Stomach (tissue), 9 donors: ENCODE data around the gene LHX4. TPM values are rescaled to one million over a fixed set of nuclear protein-coding genes. Genes with fewer than 3 reads are reported as not detected.
"Not testable (repeated sequence)": the region's sequence is repeated elsewhere in the genome, so short reads cannot be mapped to it uniquely, and the experiment has no call there.

ENCODE experiments used
- DNase-seq, 2 donors: peaks; one replicate each; pipeline versions ENCODE4 v3.0.0 to v3.0.0-alpha.2; 2013 to 2019
- H3K27ac ChIP-seq, 5 donors: fragments of 200-600 bp in 4 of 5; sonication (generic) in 4 of 5; one replicate each; pipeline ENCODE4 v1.5.1; 2013 to 2019; ENCODE audit warnings: mild to moderate bottlenecking in 1 of 5, moderate library complexity in 1 of 5
- H3K27me3 ChIP-seq, 3 donors: fragments of 200-600 bp; sonication (generic); one replicate each; pipeline ENCODE4 v1.5.1; 2017 to 2019; ENCODE audit warnings: mixed run types in 1 of 3
- H3K36me3 ChIP-seq, 4 donors: fragments of 200-600 bp; sonication (generic); 1 replicate in 3 of 4; 2 replicates in 1 of 4; pipeline ENCODE4 v1.5.1; 2016 to 2019
- H3K4me1 ChIP-seq, 4 donors: fragments of 200-600 bp; sonication (generic); one replicate each; pipeline ENCODE4 v1.5.1; 2016 to 2019
- H3K4me3 ChIP-seq, 4 donors: fragments of 200-600 bp; sonication (generic) in 3 of 4; one replicate each; pipeline ENCODE4 v1.5.1; 2016 to 2019; ENCODE audit warnings: mild to moderate bottlenecking in 1 of 4
- H3K9me3 ChIP-seq, 4 donors: fragments of 200-600 bp; sonication (generic); one replicate each; pipeline ENCODE4 v1.5.1; 2016 to 2019
- CTCF ChIP-seq, 7 experiments: fragments of 450-650 bp in 4 of 7; fragments of 200-600 bp in 3 of 7; sonication (generic) in 3 of 7; IDR thresholded peaks; one replicate each; pipeline ENCODE4 v1.5.1; 2016 to 2019; ENCODE audit warnings: antibody characterized with exemption in 7 of 7, control low read depth in 2 of 7, mild to moderate bottlenecking in 1 of 7
- EP300 ChIP-seq: sonication (generic); formaldehyde crosslinking; IDR thresholded peaks from one replicate; pipeline ENCODE4 v1.6.1; 2017; ENCODE audit warnings: antibody characterized with exemption
- POLR2A ChIP-seq, 4 donors: fragments of 450-650 bp; IDR thresholded peaks; one replicate each; pipeline ENCODE4 v1.6.1; 2016; ENCODE audit warnings: antibody characterized with exemption in 4 of 4, control low read depth in 2 of 4, mild to moderate bottlenecking in 1 of 4, moderate library complexity in 1 of 4
- POLR2AphosphoS5 ChIP-seq, 3 donors: sonication (generic); formaldehyde crosslinking; IDR thresholded peaks; one replicate each; pipeline ENCODE4 v1.6.1; 2016; ENCODE audit warnings: antibody characterized with exemption in 3 of 3
- WGBS, 5 donors: extraction: QIAGEN DNeasy Blood & Tissue Kit in 3 of 5; methylation state at CpG; one replicate each; pipeline versions ENCODE4 v1.1.5 to v1.1.7; 2013 to 2018; 5-methylcytosine and 5-hydroxymethylcytosine counted together
- intact Hi-C: fragments of 100-400 bp; cut with DNase I; formaldehyde crosslinking; loops from one replicate; pipeline ENCODE4 v1.15.1; 2023; ENCODE audit warnings: low total_unique reads
- polyA plus RNA-seq, 3 donors: library from polyadenylated mRNA; stranded (reverse); fragments of 200-250 nt; gene quantifications; one replicate each; pipeline ENCODE4 v1.2.3, GENCODE V29; 2013
- total RNA-seq, 5 donors: library from RNA; depleted of rRNA; stranded (reverse); fragments of >200 nt; gene quantifications; one replicate each; pipeline versions ENCODE4 v1.1.0 to v1.2.3, GENCODE V29; 2014 to 2016
- donor health status: healthy with polysubstance abuse.
- donor health status: Bipolar disorder and iron deficiency.
- donor health status: healthy.

Gene LHX4
- total and polyA plus RNA-seq, 8 donors: 0.03 to 0.18 TPM; not detected in 6

GRCh38 chr1:180199018-180199417 lies 31.0 kb upstream of the LHX4 start:
- Histone ChIP-seq H3K4me1 (no peaks in the 10 kb centered on the region), H3K27ac (no peak overlapping the region), H3K27me3 (no peaks in the 10 kb centered on the region), H3K36me3 (peaks cover 24 to 73% (median 64%) of the 10 kb centered on the region in 4 donors), H3K4me3 (no peak overlapping the region), H3K9me3 (no peaks in the 10 kb centered on the region)
- WGBS, 5 donors: 77 to 84% (median 81%) methylated on average over 10 to 12 of the region's 12 CpGs
- DNase-seq: no peak
- intact Hi-C loops: no loop called here
- TF ChIP-seq CTCF (IDR thresholded peaks at IDR 0.05): no peak
- TF ChIP-seq EP300: no peak
- TF ChIP-seq POLR2AphosphoS5 (IDR thresholded peaks at IDR 0.05): no peak
- TF ChIP-seq POLR2A (IDR thresholded peaks at IDR 0.05): no peak

GRCh38 chr1:180201451-180202200 lies 28.4 kb upstream of the LHX4 start:
- DNase-seq: no peak
- TF ChIP-seq POLR2AphosphoS5 (IDR thresholded peaks at IDR 0.05) (no peak), POLR2A (IDR thresholded peaks at IDR 0.05) (no peak), CTCF (IDR thresholded peaks at IDR 0.05) (no peak), EP300 (no peak)
- Histone ChIP-seq H3K27me3 (no peaks in the 10 kb centered on the region), H3K9me3 (no peaks in the 10 kb centered on the region), H3K27ac (no peak overlapping the region), H3K4me3 (no peak overlapping the region), H3K4me1 (no peaks in the 10 kb centered on the region), H3K36me3 (peaks cover 3 to 47% (median 38%) of the 10 kb centered on the region in 4 donors)
- WGBS, 5 donors: 89 to 96% (median 90%) methylated on average over 7 of the region's 7 CpGs
- intact Hi-C loops: no loop called here

GRCh38 chr1:180202588-180202987 lies 27.5 kb upstream of the LHX4 start:
- H3K27ac ChIP-seq, H3K9me3 ChIP-seq, H3K4me1 ChIP-seq, DNase-seq, H3K27me3 ChIP-seq, intact Hi-C loops, H3K4me3 ChIP-seq: not testable (repeated sequence)
- peaks cover 0 to 37% (median 28%) of the 10 kb centered on the region in 4 donors for H3K36me3 ChIP-seq
- 80 to 91% (median 86%) methylated on average over 5 of the region's 5 CpGs for WGBS, 5 donors

- DNase-seq: no peak
- Histone ChIP-seq H3K4me3 (no peak overlapping the region), H3K27ac (no peak overlapping the region), H3K36me3 (peaks cover 0 to 22% (median 12%) of the 10 kb centered on the region in 4 donors), H3K4me1 (no peaks in the 10 kb centered on the region), H3K27me3 (no peaks in the 10 kb centered on the region), H3K9me3 (no peaks in the 10 kb centered on the region)
- intact Hi-C loops: no loop called here
- WGBS, 5 donors: 72 to 81% (median 79%) methylated on average over 5 to 6 of the region's 6 CpGs
- TF ChIP-seq POLR2AphosphoS5 (IDR thresholded peaks at IDR 0.05) (no peak), POLR2A (IDR thresholded peaks at IDR 0.05) (no peak), EP300 (no peak), CTCF (IDR thresholded peaks at IDR 0.05) (no peak)
Measured at GRCh38 chr1:180204231-180204630, 25.8 kb upstream of the LHX4 start.

GRCh38 chr1:180206581-180206980 lies 23.5 kb upstream of the LHX4 start:
- H3K27ac ChIP-seq: no peak overlapping the region
- TF ChIP-seq POLR2A (IDR thresholded peaks at IDR 0.05): no peak
- TF ChIP-seq POLR2AphosphoS5 (IDR thresholded peaks at IDR 0.05): no peak
- no peak for TF ChIP-seq EP300
- no peak for TF ChIP-seq CTCF (IDR thresholded peaks at IDR 0.05)
- no peaks in the 10 kb centered on the region for H3K4me1 ChIP-seq
- DNase-seq: no peak
- intact Hi-C loops: no loop called here
- no peak overlapping the region for H3K4me3 ChIP-seq
- 86 to 94% (median 91%) methylated on average over 3 of the region's 3 CpGs for WGBS, 5 donors
- peaks cover 0 to 9% (median 0%) of the 10 kb centered on the region in 3 donors for H3K27me3 ChIP-seq
- H3K36me3 ChIP-seq: peaks cover 0 to 3% (median 0%) of the 10 kb centered on the region in 4 donors
- H3K9me3 ChIP-seq: no peaks in the 10 kb centered on the region
